Mesenteric fat pad (tissue), 1 donor: ENCODE results near the gene SMIM17. TPM values are rescaled to one million over a fixed set of nuclear protein-coding genes. Genes with fewer than 3 reads are reported as not detected.
A peak's percentile ranks its signal among the peaks of the same experiment; 100 is the strongest.
"Not testable (repeated sequence)": the region's sequence is repeated elsewhere in the genome, so short reads cannot be mapped to it uniquely, and the experiment has no call there.

Experiments used
- DNase-seq: peaks from one replicate; pipeline ENCODE4 v3.0.0-alpha.2; 2020; ENCODE audit warnings: low spot score
- total RNA-seq: library from RNA; stranded (reverse); fragmentation: NEBNext Ultra II Directional; extraction: Animal tissue kit (Norgen Biotek cat#: 25700); gene quantifications from one replicate; pipeline ENCODE4 v1.2.1, GENCODE V29; 2021
- donor health status: DM: yes; HTN: yes; CAD: no.

The SMIM17 gene
- total RNA-seq, 1 donor from 2014 or later = 0.51 TPM

DNA sequence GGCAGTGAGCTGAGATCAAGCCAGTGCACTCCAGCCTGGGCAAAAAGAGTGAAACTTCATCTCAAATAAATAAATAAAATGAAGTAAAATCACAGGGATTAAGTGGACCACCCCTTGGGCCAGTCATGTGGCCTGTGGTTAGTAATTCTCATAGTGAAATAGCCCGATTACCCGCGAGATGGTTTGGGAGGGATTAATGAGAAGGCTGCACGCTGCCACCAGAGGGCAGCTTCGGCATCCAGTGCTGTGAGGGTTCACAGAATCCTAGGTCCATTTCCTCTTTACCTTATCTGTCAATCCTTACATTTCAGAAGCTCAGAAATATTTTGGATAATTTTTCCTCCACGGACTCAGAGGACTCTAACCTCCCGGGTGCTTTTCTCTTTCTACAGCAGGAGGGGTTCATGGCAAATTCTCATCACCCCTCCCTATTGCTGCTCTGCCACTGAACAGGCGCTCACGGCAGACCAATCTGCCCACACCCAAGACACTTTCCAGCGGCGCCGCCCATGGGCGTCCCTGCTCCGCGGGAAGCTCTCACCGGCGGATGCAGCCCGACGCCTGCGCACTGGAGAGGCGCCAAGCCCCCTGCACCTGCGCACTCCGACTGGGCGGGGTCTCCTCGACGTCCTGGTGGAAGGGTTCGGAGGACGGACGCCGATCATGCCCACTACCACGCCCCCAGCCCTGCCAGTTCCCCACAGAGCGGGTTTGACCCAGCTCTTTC is 17.6 kb downstream of the SMIM17 start:
- peak; percentile 82 for DNase-seq

DNA sequence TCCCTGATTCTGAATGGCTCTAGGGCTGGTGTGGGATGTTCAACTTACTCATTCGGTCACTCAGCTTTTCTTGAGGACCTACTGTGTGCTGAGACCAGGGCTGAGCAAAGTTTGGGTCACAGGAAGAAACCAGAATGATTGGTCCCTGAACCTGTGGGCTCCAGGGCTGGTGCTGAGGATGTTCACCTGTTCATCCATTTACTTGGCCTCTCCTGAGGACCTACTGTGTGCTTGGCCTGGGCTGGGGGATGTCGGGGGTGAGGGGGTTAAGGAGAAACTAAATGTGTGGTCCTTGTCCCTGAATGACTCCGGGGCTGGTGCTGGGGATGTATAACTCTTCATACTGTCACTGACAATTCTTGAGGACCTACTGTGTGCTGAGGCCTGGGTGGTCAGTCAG is 18.3 kb downstream of the SMIM17 start:
- DNase-seq = peak; percentile 51

DNA sequence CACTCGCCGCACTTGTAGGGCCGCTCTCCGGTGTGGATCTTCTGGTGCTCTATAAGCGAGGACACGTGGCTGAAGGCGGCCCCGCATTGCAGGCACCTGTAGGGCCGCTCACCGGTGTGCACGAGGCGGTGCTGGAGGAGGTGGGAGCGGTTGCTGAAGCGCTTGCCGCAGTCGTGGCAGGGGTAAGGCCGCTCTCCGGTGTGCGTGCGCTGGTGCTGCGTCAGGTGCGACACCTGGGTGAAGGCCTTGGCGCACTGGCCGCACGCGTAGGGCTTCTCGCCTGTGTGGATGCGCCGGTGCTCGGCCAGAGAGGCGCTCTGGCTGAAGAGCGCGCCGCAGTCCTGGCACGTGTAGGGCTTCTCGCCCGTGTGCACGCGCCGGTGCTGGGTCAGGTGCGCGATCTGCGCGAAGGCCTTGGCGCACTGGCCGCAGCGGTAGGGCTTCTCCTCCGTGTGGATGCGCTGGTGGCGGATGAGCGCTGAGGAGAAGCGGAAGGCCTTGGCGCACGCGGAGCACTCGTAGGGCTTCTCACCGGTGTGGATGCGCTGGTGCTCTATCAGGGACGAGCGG is 21.1 kb downstream of the SMIM17 start:
- DNase-seq = peak; percentile 78

DNA sequence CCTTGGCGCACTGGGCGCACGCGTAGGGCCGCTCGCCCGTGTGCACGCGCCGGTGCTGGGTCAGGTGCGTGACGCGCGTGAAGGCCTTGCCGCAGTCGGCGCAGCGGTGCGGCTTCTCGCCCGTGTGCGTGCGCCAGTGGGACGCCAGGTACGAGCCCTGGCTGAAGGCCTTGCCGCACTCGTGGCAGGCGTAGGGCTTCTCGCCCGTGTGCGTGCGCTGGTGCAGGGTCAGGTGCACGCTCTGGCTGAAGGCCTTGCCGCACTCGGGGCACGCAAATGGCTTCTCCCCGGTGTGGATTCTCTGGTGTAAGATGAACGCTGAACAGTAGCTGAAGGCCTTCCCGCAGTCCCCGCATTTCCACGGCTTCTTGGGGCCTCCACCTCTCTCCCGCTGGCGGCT is 21.6 kb downstream of the SMIM17 start:
- DNase-seq = peak; percentile 83

DNA sequence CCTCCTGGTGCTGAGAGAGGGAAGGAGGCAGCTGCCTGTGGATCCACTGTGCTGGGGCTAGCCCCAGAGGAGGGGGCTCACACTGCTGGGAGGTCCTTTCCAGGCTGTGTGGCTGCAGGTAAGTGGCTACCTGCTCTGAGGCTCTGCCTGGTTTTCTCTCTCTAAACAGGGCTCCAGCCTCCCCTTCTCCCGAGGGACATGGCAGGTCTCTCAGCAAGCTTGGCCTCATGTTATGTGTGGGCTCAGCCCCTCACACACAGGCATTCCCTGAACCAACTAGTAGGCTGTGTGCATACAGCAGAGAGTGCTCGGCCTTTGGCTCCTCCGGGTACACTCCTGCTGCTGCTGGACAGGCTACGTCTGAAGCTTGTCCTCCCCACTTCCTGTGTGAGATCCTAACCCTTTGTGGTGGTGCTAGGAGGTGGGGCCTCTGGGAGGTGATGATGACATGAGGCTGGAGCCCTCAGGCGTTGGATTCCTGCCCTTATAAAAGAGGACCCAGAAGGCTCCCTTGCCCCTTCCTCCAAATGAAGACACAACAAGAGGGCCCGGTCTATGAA is 24.4 kb downstream of the SMIM17 start:
- peak; percentile 59 for DNase-seq

DNA sequence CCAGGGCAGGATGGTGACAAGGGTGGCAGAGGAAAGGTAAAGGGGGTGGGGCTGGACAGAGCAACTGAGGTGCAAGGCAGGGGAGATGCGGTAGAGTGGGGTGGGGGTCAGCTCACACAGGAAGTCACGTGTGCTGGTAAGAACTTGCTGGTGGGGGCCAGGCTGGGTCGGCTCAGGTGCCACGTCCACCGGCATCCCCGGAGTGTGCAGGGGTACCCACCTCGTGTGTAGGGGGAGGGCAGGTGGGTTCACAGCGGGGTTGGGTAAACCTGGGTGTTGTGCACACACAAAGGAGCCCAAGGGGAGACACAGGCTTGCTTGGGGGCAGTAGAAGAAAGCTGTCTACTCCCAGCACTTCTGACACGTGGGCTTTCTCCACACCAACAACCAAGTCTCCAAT is 25.7 kb downstream of the SMIM17 start:
- peak; percentile 77 for DNase-seq

DNA sequence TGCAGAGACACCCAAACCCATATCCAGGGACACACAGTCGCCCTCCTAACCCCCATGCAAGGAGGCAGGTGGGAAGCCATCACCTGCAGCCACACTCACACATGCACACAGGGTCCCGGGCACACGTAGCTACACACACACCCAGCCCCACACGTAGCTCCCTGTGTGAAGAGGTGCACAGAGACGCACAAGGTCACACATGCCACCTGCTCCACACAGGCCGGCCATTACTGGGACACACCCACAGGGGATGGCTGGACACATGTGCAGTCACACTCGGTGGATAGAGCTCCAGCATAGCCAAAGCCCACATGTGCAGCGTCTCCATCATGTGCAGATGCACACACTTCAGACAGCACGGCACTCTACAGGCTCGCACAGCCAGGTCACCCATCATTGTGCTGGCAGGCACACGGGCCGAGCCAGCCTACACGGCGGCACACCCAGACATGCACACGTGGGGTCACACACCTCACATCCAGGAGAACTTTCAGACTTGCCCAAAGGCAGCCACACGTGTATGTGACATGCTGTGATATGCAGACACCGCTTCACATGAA is 27.5 kb downstream of the SMIM17 start:
- peak; percentile 80 for DNase-seq

DNA sequence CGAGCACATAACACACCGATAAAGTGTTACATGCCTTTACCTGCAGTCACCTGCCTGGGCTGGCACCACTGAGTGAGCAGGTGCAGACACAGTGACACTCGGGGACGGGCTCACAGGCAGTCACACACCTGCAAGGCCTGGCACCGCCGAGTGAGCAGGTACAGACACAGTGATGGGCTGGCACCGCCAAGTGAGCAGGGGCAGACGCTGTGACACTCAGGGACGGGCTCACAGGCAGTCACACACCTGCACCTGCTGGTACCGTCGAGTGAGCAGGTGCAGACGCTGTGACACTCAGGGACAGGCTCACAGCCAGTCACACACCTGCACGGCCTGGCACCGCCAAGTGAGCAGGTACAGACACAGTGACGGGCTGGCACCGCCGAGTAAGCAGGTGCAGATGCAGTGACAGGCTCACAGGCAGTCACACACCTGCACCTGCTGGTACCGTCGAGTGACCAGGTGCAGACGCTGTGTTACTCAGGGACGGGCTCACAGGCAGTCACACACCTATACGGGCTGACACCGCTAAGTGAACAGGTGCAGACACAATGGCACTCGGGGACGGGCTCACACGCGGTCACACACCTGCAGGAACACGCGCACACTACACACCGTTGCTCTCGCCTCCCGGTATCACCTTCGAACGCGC is 28.1 kb downstream of the SMIM17 start:
- no peak for DNase-seq

DNA sequence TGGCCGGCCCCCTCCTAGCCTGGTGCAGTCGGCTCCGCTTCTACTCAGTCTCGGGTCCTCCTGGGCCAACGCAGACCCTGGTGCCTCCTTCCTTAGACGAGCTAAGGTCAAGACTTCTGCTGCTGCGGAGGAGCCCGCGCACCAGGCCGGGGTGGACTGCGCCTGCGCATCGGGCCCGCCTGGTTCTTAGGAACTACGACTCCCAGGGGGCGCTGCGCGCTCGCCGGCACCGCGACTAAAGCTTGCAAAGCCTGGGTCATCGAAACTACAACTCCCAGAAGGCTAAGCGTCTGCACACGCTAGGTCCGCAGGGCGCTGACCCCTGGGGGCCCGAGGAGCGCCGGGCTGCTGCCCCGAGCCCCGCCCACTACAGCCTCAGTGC is 28.6 kb downstream of the SMIM17 start, which contains the start of gene ZNF835:
Gene ZNF835, minus strand, starts transcription at position 145 of the 382 bp plus-strand sequence. CDS start 6,559 bp downstream, outside the sequence.
- peak; percentile 95 for DNase-seq

DNA sequence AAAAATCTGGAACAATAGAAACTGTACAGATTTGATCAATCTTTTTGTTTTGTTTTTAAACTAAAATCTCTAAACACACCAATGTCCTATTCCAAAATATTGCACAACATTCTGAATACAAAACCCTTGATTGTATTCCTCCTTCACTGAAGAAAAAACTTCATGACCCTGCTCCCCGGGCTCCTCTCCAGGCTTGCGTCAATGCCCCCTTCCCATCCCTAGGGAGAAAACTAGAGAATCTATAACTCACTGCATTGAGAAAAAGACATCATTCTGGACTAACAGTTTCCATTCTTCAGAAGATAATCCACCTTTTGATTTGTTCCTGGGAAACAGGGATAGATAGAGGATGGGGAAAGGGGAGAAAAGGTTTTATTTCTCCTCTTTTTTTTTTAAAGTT is 29.7 kb downstream of the SMIM17 start:
- not testable (repeated sequence) for DNase-seq

DNA sequence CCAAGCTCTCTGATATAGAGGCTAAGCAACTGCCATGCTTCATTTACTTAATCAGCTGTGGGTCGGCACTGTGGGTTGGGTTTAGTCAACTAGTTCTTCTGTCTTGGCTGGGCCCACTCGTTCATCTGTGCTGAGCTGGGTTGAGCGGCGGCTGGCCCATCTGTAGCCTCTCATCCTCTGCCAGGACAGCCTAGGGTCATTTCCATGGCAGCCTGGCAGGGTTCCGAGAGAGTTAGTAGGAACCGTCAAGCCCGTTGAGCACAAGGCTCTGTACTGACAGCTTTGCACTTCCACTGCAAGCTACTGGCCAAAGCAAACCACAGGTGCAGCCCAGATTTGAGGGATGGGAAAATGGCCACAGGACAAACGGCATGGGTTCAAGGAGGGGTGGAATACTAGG is 35.2 kb downstream of the SMIM17 start:
- DNase-seq = no peak

DNA sequence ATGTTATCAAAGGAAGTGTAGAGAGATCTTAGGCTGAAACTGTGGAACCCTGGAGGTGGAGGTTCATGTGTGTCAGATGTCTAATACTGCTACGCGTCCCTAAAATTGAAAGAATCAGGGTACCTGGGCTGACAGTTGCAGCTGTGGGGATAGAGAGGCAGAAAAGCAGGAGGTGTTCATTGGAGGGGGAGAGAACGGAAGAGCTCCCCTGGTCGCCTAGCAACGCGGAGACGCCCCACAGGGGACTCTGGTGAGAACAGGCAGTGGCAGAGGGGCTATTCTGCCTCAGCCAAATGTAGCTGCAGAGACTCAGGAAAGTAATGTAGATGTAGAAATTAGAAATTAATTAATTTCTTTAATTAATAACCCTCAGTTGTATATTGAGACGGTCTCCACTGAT is 38.7 kb downstream of the SMIM17 start:
- no peak for DNase-seq

DNA sequence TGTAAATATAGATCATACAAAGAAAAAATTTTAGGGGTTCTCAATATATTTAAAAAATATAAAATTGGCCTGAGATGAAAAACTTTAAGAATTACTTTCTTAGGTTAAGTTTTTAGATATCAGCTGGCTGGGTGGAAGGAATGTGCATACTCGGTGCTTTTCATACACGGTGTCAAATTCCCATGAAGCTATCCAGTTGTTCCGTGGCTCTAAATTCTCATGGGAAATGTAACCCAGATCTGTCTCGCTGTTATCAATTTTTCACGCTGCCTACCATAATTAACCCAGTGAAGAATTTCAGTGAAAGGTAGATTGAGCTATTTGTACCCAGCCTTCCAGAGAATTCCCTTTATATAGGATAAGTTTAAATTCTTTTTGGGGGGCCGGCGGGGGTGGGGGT is 40.2 kb downstream of the SMIM17 start:
- DNase-seq = no peak

DNA sequence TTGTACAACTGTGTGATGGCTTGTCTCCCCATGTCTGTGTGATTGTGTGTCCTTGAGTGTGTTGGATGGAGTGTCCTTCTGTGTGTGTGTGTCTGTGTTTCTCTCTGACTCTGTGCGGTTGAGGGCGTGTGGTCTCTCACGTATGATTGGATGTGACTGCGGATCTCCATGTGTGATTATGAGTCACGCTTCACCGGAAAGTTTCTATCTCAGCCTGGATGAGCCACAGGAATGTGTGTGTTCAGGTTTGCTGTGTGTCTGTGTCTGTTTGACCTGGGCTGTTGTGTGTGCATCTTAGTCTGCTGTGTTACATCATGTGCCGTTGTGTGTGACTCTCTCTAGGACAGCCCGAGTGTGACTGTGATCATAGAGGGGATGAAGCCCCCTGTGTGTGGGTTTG is 44.1 kb downstream of the SMIM17 start:
- no peak for DNase-seq

DNA sequence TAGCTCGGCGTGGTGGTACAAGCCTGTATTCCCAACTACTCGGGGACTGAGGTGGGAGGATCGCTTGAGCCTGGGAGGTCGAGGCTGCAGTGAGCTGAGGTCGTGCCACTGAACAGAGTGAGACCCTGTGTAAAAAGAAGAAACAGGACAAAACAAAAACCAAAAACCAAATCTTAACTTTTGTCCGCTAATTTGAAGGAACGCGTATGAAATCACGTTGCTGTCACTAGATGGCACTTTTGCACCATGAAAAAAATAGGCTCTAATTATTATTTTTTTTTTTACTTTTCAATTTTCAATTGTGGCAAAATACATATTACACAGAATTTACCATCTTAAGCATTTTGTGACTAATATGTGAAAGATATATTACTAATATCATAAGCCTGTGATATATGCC is 46.2 kb downstream of the SMIM17 start:
- no peak for DNase-seq

DNA sequence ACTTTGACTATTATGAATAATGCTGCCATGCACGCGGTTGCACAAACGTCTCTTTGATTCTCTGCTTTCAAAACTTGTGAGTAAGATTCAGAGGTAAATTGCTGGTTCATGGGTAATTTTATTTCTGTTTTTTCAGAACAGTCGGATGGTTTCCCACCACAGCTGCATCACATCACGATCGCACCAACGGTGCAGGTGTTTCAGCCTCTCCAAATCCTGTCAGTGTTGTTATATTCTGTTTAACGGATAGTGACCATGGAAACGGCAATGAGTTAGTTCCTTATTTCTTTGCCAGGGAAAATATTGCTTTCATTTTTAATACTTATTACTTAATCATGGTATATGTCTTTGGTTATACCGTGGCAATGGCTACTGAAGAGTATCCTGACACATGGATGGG is 47.7 kb downstream of the SMIM17 start:
- DNase-seq = no peak

DNA sequence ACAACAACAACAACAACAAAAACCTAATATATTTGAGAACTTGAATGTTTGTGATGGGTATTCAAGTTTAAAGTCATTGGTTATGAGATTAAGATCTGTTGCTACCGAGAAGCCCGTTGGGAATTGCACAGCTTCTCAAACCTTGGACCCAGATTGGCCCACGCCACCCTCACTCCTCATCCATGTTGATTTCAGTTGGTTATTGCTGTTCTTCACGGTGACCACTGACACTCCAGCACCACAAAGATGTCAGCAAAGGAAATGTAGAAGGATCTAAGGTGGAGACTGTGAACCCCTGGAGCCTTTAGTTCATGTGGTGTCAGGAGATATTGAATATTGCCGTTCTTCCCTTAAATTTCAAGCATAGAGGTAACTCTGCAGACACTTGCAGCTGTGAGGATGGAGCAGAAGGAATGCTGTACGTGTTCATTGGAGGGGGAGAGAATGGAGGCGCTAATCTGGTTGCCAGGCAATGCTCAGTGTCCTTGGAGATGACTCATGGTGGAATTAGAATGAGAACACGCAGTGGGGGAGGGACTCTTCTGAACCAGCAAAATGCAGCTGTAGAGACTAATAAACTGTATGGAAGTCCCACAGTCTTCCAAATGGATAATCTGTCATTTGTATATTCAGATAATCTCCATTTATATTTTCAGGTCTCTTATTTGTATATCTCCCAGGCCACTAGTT is 49.4 kb downstream of the SMIM17 start:
- no peak for DNase-seq

DNA sequence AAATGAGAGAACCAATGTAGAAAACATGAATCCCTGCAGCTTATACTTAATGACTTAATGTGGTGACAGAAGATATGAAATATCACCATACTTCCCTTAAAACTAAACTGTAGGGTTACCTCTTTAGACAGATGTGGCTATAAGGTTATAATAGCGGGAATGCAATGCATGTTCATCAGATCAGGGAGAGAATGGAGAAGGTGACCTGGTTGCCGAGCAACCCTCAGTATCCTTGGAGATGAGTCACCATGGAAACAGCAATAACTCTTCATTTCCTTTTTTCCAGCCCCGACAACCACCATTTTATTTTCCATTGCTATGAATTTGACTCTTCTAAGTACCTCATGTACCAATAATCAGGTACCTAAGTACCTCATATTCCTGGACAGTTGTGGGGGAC is 56.6 kb downstream of the SMIM17 start:
- no peak for DNase-seq

DNA sequence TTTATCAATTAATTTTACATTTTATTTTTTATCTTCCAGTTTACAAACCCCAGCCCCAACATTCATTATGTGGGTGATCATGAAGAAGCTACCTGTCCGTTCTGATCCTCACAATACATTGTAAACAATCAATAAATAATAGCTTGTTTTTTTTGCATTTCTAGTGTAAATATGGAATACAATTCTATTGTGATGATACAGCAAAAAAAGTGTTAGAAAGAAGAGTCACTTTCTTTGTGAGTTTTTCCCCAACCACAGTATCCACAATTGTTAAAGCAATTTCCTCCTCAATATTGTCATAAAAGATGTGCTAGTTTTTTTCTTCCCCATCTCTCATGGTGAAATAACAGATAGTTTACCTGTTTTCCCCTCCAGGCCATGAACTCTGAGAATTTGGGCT is 58.9 kb downstream of the SMIM17 start:
- DNase-seq = no peak

DNA sequence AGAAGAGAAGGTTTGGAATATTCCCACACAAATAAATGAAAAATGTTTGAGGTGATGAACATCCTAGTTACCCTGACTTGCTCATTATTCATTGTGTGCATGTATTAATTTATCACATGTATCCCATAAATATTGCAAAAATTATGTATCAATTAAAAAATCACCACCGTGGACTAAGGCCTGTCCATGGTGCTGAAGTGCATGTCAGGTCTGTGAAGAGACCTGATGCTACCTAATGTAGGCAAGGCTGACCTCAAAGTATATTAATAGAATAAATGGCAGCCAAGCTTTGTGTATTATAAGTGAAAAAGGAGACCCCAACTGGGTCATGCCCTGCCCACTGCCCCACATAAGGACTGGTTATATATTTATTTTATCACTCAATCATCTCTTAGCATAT is 63.0 kb downstream of the SMIM17 start:
- no peak for DNase-seq
